ENCODE measurements around the gene GGT6.

DNA sequence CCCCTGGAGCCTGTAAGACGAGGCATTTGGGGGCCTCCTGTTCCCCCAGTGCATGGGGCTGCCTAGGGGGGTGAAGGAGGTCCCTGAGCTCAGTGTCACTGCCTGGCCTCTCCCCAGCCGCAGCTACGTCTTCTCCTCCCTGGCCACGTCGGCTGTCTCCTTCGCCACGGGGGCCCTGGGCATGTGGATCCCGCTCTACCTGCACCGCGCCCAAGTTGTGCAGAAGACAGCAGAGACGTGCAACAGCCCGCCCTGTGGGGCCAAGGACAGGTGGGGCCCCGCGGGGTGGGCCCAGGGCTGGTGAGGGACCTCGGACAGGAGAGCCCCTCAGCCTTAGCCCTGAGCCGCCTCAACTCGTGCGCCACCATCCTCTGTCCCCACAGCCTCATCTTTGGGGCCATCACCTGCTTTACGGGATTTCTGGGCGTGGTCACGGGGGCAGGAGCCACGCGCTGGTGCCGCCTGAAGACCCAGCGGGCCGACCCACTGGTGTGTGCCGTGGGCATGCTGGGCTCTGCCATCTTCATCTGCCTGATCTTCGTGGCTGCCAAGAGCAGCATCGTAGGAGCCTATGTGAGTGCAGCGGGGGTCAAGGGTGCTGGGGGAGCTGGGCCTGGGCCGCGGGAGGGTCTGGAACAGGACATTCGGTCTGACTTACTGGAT lies 27.4 kb downstream of the GGT6 start:
- TF ChIP-seq, protein P1, sequence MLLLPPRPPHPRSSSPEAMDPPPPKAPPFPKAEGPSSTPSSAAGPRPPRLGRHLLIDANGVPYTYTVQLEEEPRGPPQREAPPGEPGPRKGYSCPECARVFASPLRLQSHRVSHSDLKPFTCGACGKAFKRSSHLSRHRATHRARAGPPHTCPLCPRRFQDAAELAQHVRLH (tag by site-specific recombination; IDR thresholded peaks at IDR 0.05) = no peak
- TF ChIP-seq ZNF76 (tag by site-specific recombination; IDR thresholded peaks at IDR 0.05; ENCODE audit: borderline replicate concordance, low read depth) (no peak), ZNF398 (tag by site-specific recombination; IDR thresholded peaks at IDR 0.05) (no peak), ZNF16 (tag by site-specific recombination; IDR thresholded peaks at IDR 0.05; ENCODE audit: low read depth) (no peak), ZEB2 (tag by site-specific recombination; IDR thresholded peaks at IDR 0.05) (no peak), REST (tag by site-specific recombination; IDR thresholded peaks at IDR 0.05) (no peak), PRDM6 (tag by site-specific recombination; IDR thresholded peaks at IDR 0.05) (no peak), ZNF510 (tag by site-specific recombination; IDR thresholded peaks at IDR 0.05; ENCODE audit: insufficient replicate concordance) (no peak), PRDM4 (tag by site-specific recombination; IDR thresholded peaks at IDR 0.05) (no peak), ZFP3 (tag by site-specific recombination; IDR thresholded peaks at IDR 0.05; ENCODE audit: low read depth) (no peak), FEZF1 (tag by site-specific recombination; IDR thresholded peaks at IDR 0.05) (no peak)
- TF ChIP-seq, protein P2, sequence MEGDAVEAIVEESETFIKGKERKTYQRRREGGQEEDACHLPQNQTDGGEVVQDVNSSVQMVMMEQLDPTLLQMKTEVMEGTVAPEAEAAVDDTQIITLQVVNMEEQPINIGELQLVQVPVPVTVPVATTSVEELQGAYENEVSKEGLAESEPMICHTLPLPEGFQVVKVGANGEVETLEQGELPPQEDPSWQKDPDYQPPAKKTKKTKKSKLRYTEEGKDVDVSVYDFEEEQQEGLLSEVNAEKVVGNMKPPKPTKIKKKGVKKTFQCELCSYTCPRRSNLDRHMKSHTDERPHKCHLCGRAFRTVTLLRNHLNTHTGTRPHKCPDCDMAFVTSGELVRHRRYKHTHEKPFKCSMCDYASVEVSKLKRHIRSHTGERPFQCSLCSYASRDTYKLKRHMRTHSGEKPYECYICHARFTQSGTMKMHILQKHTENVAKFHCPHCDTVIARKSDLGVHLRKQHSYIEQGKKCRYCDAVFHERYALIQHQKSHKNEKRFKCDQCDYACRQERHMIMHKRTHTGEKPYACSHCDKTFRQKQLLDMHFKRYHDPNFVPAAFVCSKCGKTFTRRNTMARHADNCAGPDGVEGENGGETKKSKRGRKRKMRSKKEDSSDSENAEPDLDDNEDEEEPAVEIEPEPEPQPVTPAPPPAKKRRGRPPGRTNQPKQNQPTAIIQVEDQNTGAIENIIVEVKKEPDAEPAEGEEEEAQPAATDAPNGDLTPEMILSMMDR (tag by site-specific recombination; IDR thresholded peaks at IDR 0.05) = no peak

All from HEK293 (cell line).